H1 (cell line): ENCODE data around the gene SLC25A22. TPM values are rescaled to one million over a fixed set of nuclear protein-coding genes. Genes with fewer than 3 reads are reported as not detected.

Source experiments
- CTCF ChIA-PET: fragments of 300-600 bp; sonication (Branson Sonifier 250); formaldehyde crosslinking; loops from one replicate; lab custom pipeline; 2021; ENCODE audit not compliant: partially characterized antibody; lab: Charles Lee
- POLR2A ChIA-PET: fragments of 300-600 bp; sonication (Branson Sonifier 250); formaldehyde crosslinking; loops from one replicate; lab custom pipeline; 2021; ENCODE audit warnings: inconsistent platforms; ENCODE audit not compliant: partially characterized antibody; lab: Charles Lee
- DNase-seq, 2 experiments: peaks; one replicate each; pipeline versions ENCODE4 v3.0.0 to v3.0.0-alpha.2; 2010 to 2022; ENCODE audit warnings: low spot score in 2 of 2, low read depth in 1 of 2, mixed read lengths in 1 of 2
- FAIRE-seq: peaks from 2 replicates; lab custom pipeline; 2011; peaks lifted over from hg19 to GRCh38; lab: Jason Lieb, UNC
- H2AFZ ChIP-seq: 2 replicates; pipeline ENCODE4 v1.8.1; 2012; ENCODE audit warnings: low read length, inconsistent platforms
- H2AK5ac ChIP-seq: 2 replicates; pipeline ENCODE4 v1.6.1; 2013; ENCODE audit warnings: low read depth, low read length
- H2BK120ac ChIP-seq: replicated peaks from 2 replicates; pipeline ENCODE3; 2013; ENCODE audit warnings: low read depth, low read length, inconsistent platforms
- H2BK12ac ChIP-seq: 2 replicates; pipeline ENCODE4 v1.6.1; 2013; ENCODE audit warnings: low read depth, low read length
- H2BK15ac ChIP-seq: 2 replicates; pipeline ENCODE4 v1.6.1; 2013; ENCODE audit warnings: low read length
- H2BK20ac ChIP-seq: 2 replicates; pipeline ENCODE4 v1.6.1; 2013; ENCODE audit warnings: low read length
- H2BK5ac ChIP-seq: 2 replicates; pipeline ENCODE4 v1.6.1; 2013; ENCODE audit warnings: low read depth, low read length
- H3K14ac ChIP-seq: 2 replicates; pipeline ENCODE4 v1.6.1; 2013; ENCODE audit warnings: inconsistent platforms; ENCODE audit not compliant: insufficient read length
- H3K18ac ChIP-seq: 2 replicates; pipeline ENCODE4 v1.6.1; 2013; ENCODE audit warnings: low read length; ENCODE audit errors: extremely low read depth
- H3K23ac ChIP-seq: 2 replicates; pipeline ENCODE4 v1.6.1; 2013; ENCODE audit warnings: inconsistent platforms; ENCODE audit not compliant: insufficient read length
- H3K23me2 ChIP-seq: 2 replicates; pipeline ENCODE4 v1.6.1; 2013; ENCODE audit warnings: low read depth, low read length
- H3K27ac ChIP-seq: 2 replicates; pipeline ENCODE4 v1.6.1; 2011; ENCODE audit warnings: low read depth, low read length, inconsistent platforms
- H3K27me3 ChIP-seq, 4 experiments: replicated peaks in 1 of 4; 1 replicate in 1 of 4; 2 replicates in 3 of 4; pipeline versions ENCODE4 v1.6.1 to v1.8.1; 2011 to 2013; ENCODE audit warnings: low read length in 3 of 4, mild to moderate bottlenecking in 3 of 4, inconsistent platforms in 2 of 4, mixed read lengths in 2 of 4, moderate library complexity in 1 of 4; ENCODE audit not compliant: control insufficient read depth in 3 of 4, insufficient read depth in 3 of 4; ENCODE audit errors: extremely low read depth in 1 of 4
- H3K36me3 ChIP-seq, 4 experiments: 2 replicates each; pipeline versions ENCODE4 v1.6.1 to v1.8.1; 2011 to 2013; ENCODE audit warnings: mild to moderate bottlenecking in 4 of 4, low read length in 3 of 4, moderate library complexity in 2 of 4, control low read depth in 1 of 4, inconsistent platforms in 1 of 4; ENCODE audit not compliant: insufficient read depth in 4 of 4, control insufficient read depth in 2 of 4
- H3K4ac ChIP-seq: replicated peaks from 2 replicates; pipeline ENCODE3; 2013; ENCODE audit warnings: low read length, low read depth, mixed read lengths, inconsistent platforms; ENCODE audit not compliant: insufficient read length
- H3K4me1 ChIP-seq, 4 experiments: replicated peaks in 1 of 4; 1 replicate in 1 of 4; 2 replicates in 3 of 4; pipeline versions ENCODE4 v1.6.1 to v1.8.1; 2011 to 2013; ENCODE audit warnings: low read length in 3 of 4, inconsistent platforms in 2 of 4, mixed read lengths in 1 of 4; ENCODE audit not compliant: insufficient read depth in 4 of 4, control insufficient read depth in 3 of 4
- H3K4me2 ChIP-seq, 2 experiments: 2 replicates each; pipeline versions ENCODE4 v1.6.1 to v1.8.1; 2011 to 2013; ENCODE audit warnings: low read depth in 2 of 2, low read length in 2 of 2, control low read depth in 1 of 2, inconsistent platforms in 1 of 2, mild to moderate bottlenecking in 1 of 2; ENCODE audit not compliant: insufficient read depth in 1 of 2
- H3K4me3 ChIP-seq, 4 experiments: fragments of 200-600, 300-600 bp in 1 of 4; sonication (generic), shearing (Covaris generic), sonication (Bioruptor Twin) in 1 of 4; 2 replicates each; pipeline versions ENCODE4 v1.5.1 to v1.8.1; 2011 to 2016; ENCODE audit warnings: low read length in 4 of 4, low read depth in 3 of 4, control low read depth in 2 of 4, inconsistent platforms in 2 of 4, mild to moderate bottlenecking in 2 of 4, mixed read lengths in 1 of 4, moderate library complexity in 1 of 4; ENCODE audit not compliant: insufficient read depth in 2 of 4; ENCODE audit errors: extremely low read depth in 1 of 4
- H3K56ac ChIP-seq: replicated peaks from 2 replicates; pipeline ENCODE3; 2013; ENCODE audit warnings: low read depth, mild to moderate bottlenecking, mixed read lengths, low read length, inconsistent platforms; ENCODE audit not compliant: insufficient read length
- H3K79me1 ChIP-seq: 2 replicates; pipeline ENCODE4 v1.6.1; 2013; ENCODE audit warnings: low read depth, low read length, control low read depth
- H3K79me2 ChIP-seq, 2 experiments: 2 replicates each; pipeline versions ENCODE4 v1.6.1 to v1.8.1; 2012 to 2013; ENCODE audit warnings: low read length in 2 of 2, mild to moderate bottlenecking in 2 of 2, inconsistent platforms in 1 of 2; ENCODE audit not compliant: insufficient read depth in 2 of 2, control insufficient read depth in 1 of 2
- H3K9ac ChIP-seq, 4 experiments: replicated peaks in 1 of 4; 1 replicate in 1 of 4; 2 replicates in 3 of 4; pipeline versions ENCODE4 v1.6.1 to v1.8.1; 2011 to 2013; ENCODE audit warnings: low read depth in 3 of 4, low read length in 3 of 4, control low read depth in 2 of 4, mild to moderate bottlenecking in 2 of 4, moderate library complexity in 2 of 4, inconsistent platforms in 1 of 4; ENCODE audit errors: extremely low read depth in 1 of 4
- H3K9me3 ChIP-seq, 2 experiments: 2 replicates each; pipeline versions ENCODE4 v1.6.1 to v1.8.1; 2012 to 2013; ENCODE audit warnings: mild to moderate bottlenecking in 2 of 2, moderate library complexity in 2 of 2, control low read depth in 1 of 2, inconsistent platforms in 1 of 2, low read depth in 1 of 2, low read length in 1 of 2, mixed read lengths in 1 of 2; ENCODE audit not compliant: insufficient read depth in 2 of 2
- H4K20me1 ChIP-seq, 2 experiments: replicated peaks in 1 of 2; 2 replicates each; pipeline versions ENCODE3 to v1.8.1; 2011 to 2013; ENCODE audit warnings: inconsistent platforms in 2 of 2, low read length in 2 of 2, mild to moderate bottlenecking in 1 of 2; ENCODE audit not compliant: insufficient read depth in 2 of 2, control insufficient read depth in 1 of 2
- H4K5ac ChIP-seq: 2 replicates; pipeline ENCODE4 v1.6.1; 2013; ENCODE audit warnings: low read length, low read depth, mixed read lengths, inconsistent platforms; ENCODE audit not compliant: insufficient read length
- H4K8ac ChIP-seq: 2 replicates; pipeline ENCODE4 v1.8.0; 2013; ENCODE audit warnings: mild to moderate bottlenecking, moderate library complexity, low read length, inconsistent platforms; ENCODE audit not compliant: insufficient read depth; ENCODE audit errors: extremely low read depth
- H4K91ac ChIP-seq: replicated peaks from 2 replicates; pipeline ENCODE3; 2013; ENCODE audit warnings: low read length, mixed read lengths, inconsistent platforms; ENCODE audit not compliant: insufficient read length
- ATF3 ChIP-seq: IDR thresholded peaks from 2 replicates; pipeline ENCODE4 v1.6.1; 2011; ENCODE audit warnings: low read depth, mild to moderate bottlenecking, low read length; ENCODE audit not compliant: insufficient read depth
- GTF2F1 ChIP-seq: IDR thresholded peaks from 2 replicates; pipeline ENCODE4 v1.6.1; 2012; ENCODE audit warnings: low read depth, low read length, improper control_type of control experiment, borderline replicate concordance
- JUN ChIP-seq: IDR thresholded peaks from 2 replicates; pipeline ENCODE4 v1.6.1; 2011; ENCODE audit warnings: low read depth, mild to moderate bottlenecking, improper control_type of control experiment, low read length
- KDM1A ChIP-seq: fragments of 200-600, 300-600 bp; sonication (generic); IDR thresholded peaks from 2 replicates; pipeline ENCODE4 v1.7.1; 2016; ENCODE audit warnings: mild to moderate bottlenecking, low read length, borderline replicate concordance
- POLR2A ChIP-seq, 2 experiments: IDR thresholded peaks; 1 replicate in 1 of 2; 2 replicates in 1 of 2; pipeline ENCODE4 v1.6.1; 2011; ENCODE audit warnings: low read depth in 2 of 2, low read length in 2 of 2, mild to moderate bottlenecking in 2 of 2; ENCODE audit errors: control extremely low read depth in 1 of 2
- RFX5 ChIP-seq: IDR thresholded peaks from 2 replicates; pipeline ENCODE4 v1.6.1; 2011; ENCODE audit warnings: low read depth, low read length, improper control_type of control experiment, borderline replicate concordance
- RNF2 ChIP-seq: fragments of 200-900, 300-1000 bp; sonication (generic); IDR thresholded peaks from 2 replicates; pipeline ENCODE4 v1.7.1; 2016; ENCODE audit warnings: borderline replicate concordance, low read depth, mild to moderate bottlenecking, antibody characterized with exemption, low read length; ENCODE audit not compliant: poor library complexity, severe bottlenecking; ENCODE audit errors: missing control alignments
- SIRT6 ChIP-seq: IDR thresholded peaks from one replicate; pipeline ENCODE4 v1.7.1; 2012; ENCODE audit warnings: low read length, inconsistent platforms
- SP4 ChIP-seq: IDR thresholded peaks from 2 replicates; pipeline ENCODE4 v1.6.1; 2012; ENCODE audit warnings: low read length, inconsistent platforms
- TCF12 ChIP-seq: IDR thresholded peaks from 2 replicates; pipeline ENCODE4 v1.6.1; 2011; ENCODE audit warnings: low read depth, mild to moderate bottlenecking, low read length
- WGBS, 2 experiments: shearing (Covaris generic) in 1 of 2; methylation state at CpG; one replicate each; pipeline versions ENCODE4 v1.1.6 to v1.1.7; 2013 to 2015; ENCODE audit warnings: low lambda C conversion rate in 2 of 2, mixed read lengths in 2 of 2, inconsistent platforms in 1 of 2, low coverage in 1 of 2, missing lambda C conversion rate in 1 of 2; ENCODE audit not compliant: insufficient replicate concordance in 2 of 2, insufficient coverage in 1 of 2, insufficient read length in 1 of 2; ENCODE audit errors: extremely low coverage in 1 of 2, missing lambda C conversion rate in 1 of 2; 5-methylcytosine and 5-hydroxymethylcytosine counted together
- polyA plus RNA-seq, 7 experiments: library from polyadenylated mRNA; depleted of rRNA in 3 of 7; stranded (reverse) in 5 of 7; unstranded in 2 of 7; fragments of >200 nt in 5 of 7; fragments of 200-250 nt in 2 of 7; gene quantifications; 1 replicate in 5 of 7; 2 replicates in 1 of 7; 4 replicates in 1 of 7; pipeline versions ENCODE4 v1.2.1 to v1.2.3, GENCODE V29; 2011 to 2013; ENCODE audit warnings: missing spikeins in 2 of 7, mixed read lengths in 2 of 7
- total RNA-seq: library from RNA; stranded (reverse); fragmentation: NEBNext Ultra II Directional; extraction: Animal tissue kit (Norgen Biotek cat#: 25700); gene quantifications from 2 replicates; pipeline ENCODE4 v1.2.1, GENCODE V29; 2021

The SLC25A22 gene
- total and polyA plus RNA-seq, 2 of the 8 experiments (the other 6 are each of a cell fraction or from before 2014, with no cell fraction given), result 31.5 to 48.0 TPM

- peaks cover 0 to 5% of the 10 kb centered on the region in 2 experiments; a peak in 1 of 4 replicates for H3K79me2 ChIP-seq
- H2BK20ac ChIP-seq, result no peak overlapping the region
- H2BK15ac ChIP-seq, result no peak overlapping the region
- no peak overlapping the region for H3K18ac ChIP-seq
- H3K9me3 ChIP-seq, result no peaks in the 10 kb centered on the region
- H3K4me2 ChIP-seq, result no peak overlapping the region
- ChIA-PET POLR2A (interaction anchor here (40.4 to 53.0 kb wide), 2 partner anchors 8 to 11 kb away, joined by 1917 read pairs; partner anchors contain the start of genes CD151, CEND1, CRACR2B and PIDD1), CTCF (interaction anchor here (0.7 to 1.7 kb wide), 6 partner anchors 21 to 272 kb away, joined by 3 to 4 read pairs (median 3); no protein-coding TSS in a partner anchor)
- H2BK5ac ChIP-seq, result no peak overlapping the region
- H3K56ac ChIP-seq, result no peak overlapping the region
- DNase-seq (no peak), FAIRE-seq (no peak)
- H3K27me3 ChIP-seq, result no peaks in the 10 kb centered on the region; a peak in 2 of 7 replicates
- no peak overlapping the region for H4K8ac ChIP-seq
- H3K27ac ChIP-seq, result no peak overlapping the region
- peaks cover 0 to 10% (median 1%) of the 10 kb centered on the region in 4 experiments; a peak in 1 of 8 replicates for H3K36me3 ChIP-seq
- H2BK12ac ChIP-seq, result 0 out of 2 replicates have a peak overlapping the region, but pooled peaks have one; percentile 27
- H3K4me1 ChIP-seq, result peaks cover 0 to 15% (median 9%) of the 10 kb centered on the region in 4 experiments; a peak in 5 of 7 replicates
- no peak overlapping the region for H3K4ac ChIP-seq
- no peak overlapping the region for H2AFZ ChIP-seq
- H3K4me3 ChIP-seq, result no peak overlapping the region
- H2BK120ac ChIP-seq, result no peak overlapping the region
- no peak overlapping the region for H3K23ac ChIP-seq
- H4K91ac ChIP-seq, result no peak overlapping the region
- no peak overlapping the region for H2AK5ac ChIP-seq
- no peak overlapping the region for H3K9ac ChIP-seq
- peaks cover 0 to 14% of the 10 kb centered on the region in 2 experiments for H4K20me1 ChIP-seq
- no peak overlapping the region for H4K5ac ChIP-seq
- H3K79me1 ChIP-seq, result peaks cover 8% of the 10 kb centered on the region
- 94% methylated on average over 16 of the region's 22 CpGs; no CpG with 5 or more reads in 1 of the 2 experiments for WGBS, 2 experiments
- H3K23me2 ChIP-seq, result peaks cover 8% of the 10 kb centered on the region; the same call in 1 of the 2 replicates
- no peak overlapping the region for H3K14ac ChIP-seq
- no peak for TF ChIP-seq SP4
- TF ChIP-seq KDM1A, result no peak
- TF ChIP-seq TCF12, result no peak
- TF ChIP-seq RNF2, result no peak
- TF ChIP-seq GTF2F1, result no peak
- no peak for TF ChIP-seq POLR2A (IDR thresholded peaks at IDR 0.05; ENCODE audit: control extremely low read depth in 1 of 2, low read depth in 2 of 2, low read length in 2 of 2)
- no peak for TF ChIP-seq SIRT6
- no peak for TF ChIP-seq RFX5
- no peak for TF ChIP-seq JUN
- TF ChIP-seq ATF3, result no peak
Measured at GRCh38 chr11:821512-822371, 23.7 kb upstream of the SLC25A22 start.
